Stomach smooth muscle (tissue), 2 donors: ENCODE measurements around the gene PDSS1.

ENCODE experiments used
- H3K27ac ChIP-seq: one replicate; pipeline ENCODE4 v1.7.0; 2013; ENCODE audit warnings: mild to moderate bottlenecking, low read length, inconsistent platforms
- H3K27me3 ChIP-seq, 2 donors: one replicate each; pipeline ENCODE4 v1.7.0; 2013; ENCODE audit warnings: low read length in 2 of 2; ENCODE audit not compliant: insufficient read depth in 2 of 2, control insufficient read depth in 1 of 2
- H3K36me3 ChIP-seq, 2 donors: one replicate each; pipeline ENCODE4 v1.7.0; 2013; ENCODE audit warnings: low read length in 2 of 2; ENCODE audit not compliant: control insufficient read depth in 2 of 2, insufficient read depth in 2 of 2
- H3K4me1 ChIP-seq: one replicate; pipeline ENCODE4 v1.7.0; 2013; ENCODE audit warnings: low read length; ENCODE audit not compliant: control insufficient read depth, insufficient read depth
- H3K4me3 ChIP-seq, 2 donors: one replicate each; pipeline ENCODE4 v1.7.0; 2013; ENCODE audit warnings: low read length in 2 of 2
- H3K9ac ChIP-seq, 2 donors: one replicate each; pipeline ENCODE4 v1.7.0; 2013; ENCODE audit warnings: low read length in 2 of 2, mild to moderate bottlenecking in 1 of 2
- H3K9me3 ChIP-seq, 2 donors: one replicate each; pipeline ENCODE4 v1.7.0; 2013; ENCODE audit warnings: low read length in 2 of 2; ENCODE audit not compliant: control insufficient read depth in 2 of 2
- donor health status: healthy.
- donor health status: Pancreatic carcinoma.

Gene PDSS1

GRCh38 chr10:26739071-26739631 lies 41.6 kb downstream of the PDSS1 start:
- H3K9me3 ChIP-seq = no peaks in the 10 kb centered on the region
- H3K27me3 ChIP-seq = no peaks in the 10 kb centered on the region
- no peak overlapping the region for H3K9ac ChIP-seq
- peaks cover 15 to 16% of the 10 kb centered on the region in 2 donors for H3K36me3 ChIP-seq
- H3K4me3 ChIP-seq = no peak overlapping the region
- H3K4me1 ChIP-seq = no peaks in the 10 kb centered on the region
- H3K27ac ChIP-seq = no peak overlapping the region

- Histone ChIP-seq H3K36me3 (peaks cover 6 to 7% of the 10 kb centered on the region in 2 donors), H3K27me3 (no peaks in the 10 kb centered on the region), H3K9me3 (no peaks in the 10 kb centered on the region), H3K9ac (no peak overlapping the region), H3K27ac (no peak overlapping the region), H3K4me3 (no peak overlapping the region), H3K4me1 (no peaks in the 10 kb centered on the region)
Observed at GRCh38 chr10:26741368-26741767, 43.9 kb downstream of the PDSS1 start.

- Histone ChIP-seq H3K27me3 (no peaks in the 10 kb centered on the region), H3K9me3 (no peaks in the 10 kb centered on the region), H3K4me3 (no peak overlapping the region), H3K9ac (no peak overlapping the region), H3K27ac (no peak overlapping the region), H3K4me1 (no peaks in the 10 kb centered on the region), H3K36me3 (peaks cover 4 to 5% of the 10 kb centered on the region in 2 donors)
Observed at GRCh38 chr10:26743091-26743490, 45.6 kb downstream of the PDSS1 start.

- no peaks in the 10 kb centered on the region for H3K27me3 ChIP-seq
- no peak overlapping the region for H3K9ac ChIP-seq
- H3K4me3 ChIP-seq = no peak overlapping the region
- H3K27ac ChIP-seq = no peak overlapping the region
- peaks cover 4 to 5% of the 10 kb centered on the region in 2 donors for H3K36me3 ChIP-seq
- no peaks in the 10 kb centered on the region for H3K4me1 ChIP-seq
- H3K9me3 ChIP-seq = no peaks in the 10 kb centered on the region
Observed at GRCh38 chr10:26743841-26744240, 46.3 kb downstream of the PDSS1 start.

GRCh38 chr10:26746061-26746460 lies 48.6 kb downstream of the PDSS1 start:
- H3K4me1 ChIP-seq = no peaks in the 10 kb centered on the region
- no peaks in the 10 kb centered on the region for H3K9me3 ChIP-seq
- no peak overlapping the region for H3K27ac ChIP-seq
- H3K9ac ChIP-seq = no peak overlapping the region
- no peaks in the 10 kb centered on the region for H3K27me3 ChIP-seq
- H3K36me3 ChIP-seq = peaks cover 3 to 4% of the 10 kb centered on the region in 2 donors
- no peak overlapping the region for H3K4me3 ChIP-seq

GRCh38 chr10:26755443-26755903 lies 58.0 kb downstream of the PDSS1 start:
- no peaks in the 10 kb centered on the region for H3K27me3 ChIP-seq
- H3K9ac ChIP-seq = no peak overlapping the region
- no peak overlapping the region for H3K4me3 ChIP-seq
- H3K36me3 ChIP-seq = peaks cover 2 to 15% of the 10 kb centered on the region in 2 donors
- no peaks in the 10 kb centered on the region for H3K4me1 ChIP-seq
- no peaks in the 10 kb centered on the region for H3K9me3 ChIP-seq
- H3K27ac ChIP-seq = no peak overlapping the region

GRCh38 chr10:26759008-26759407 lies 61.5 kb downstream of the PDSS1 start:
- Histone ChIP-seq H3K36me3 (peaks cover 2 to 15% of the 10 kb centered on the region in 2 donors), H3K9me3 (no peaks in the 10 kb centered on the region), H3K27ac (no peak overlapping the region), H3K4me3 (no peak overlapping the region), H3K27me3 (no peaks in the 10 kb centered on the region), H3K4me1 (no peaks in the 10 kb centered on the region), H3K9ac (no peak overlapping the region)

GRCh38 chr10:26765549-26765948 lies 68.0 kb downstream of the PDSS1 start:
- no peak overlapping the region for H3K4me3 ChIP-seq
- H3K36me3 ChIP-seq = peaks cover 0 to 8% of the 10 kb centered on the region in 2 donors
- H3K27me3 ChIP-seq = no peaks in the 10 kb centered on the region
- no peak overlapping the region for H3K27ac ChIP-seq
- H3K9ac ChIP-seq = no peak overlapping the region
- H3K4me1 ChIP-seq = no peaks in the 10 kb centered on the region
- no peaks in the 10 kb centered on the region for H3K9me3 ChIP-seq

GRCh38 chr10:26770069-26770468 lies 72.6 kb downstream of the PDSS1 start:
- no peaks in the 10 kb centered on the region for H3K27me3 ChIP-seq
- H3K9me3 ChIP-seq = no peaks in the 10 kb centered on the region
- H3K4me3 ChIP-seq = no peak overlapping the region
- no peaks in the 10 kb centered on the region for H3K4me1 ChIP-seq
- no peak overlapping the region for H3K27ac ChIP-seq
- H3K36me3 ChIP-seq = peaks cover 0 to 3% of the 10 kb centered on the region in 2 donors
- H3K9ac ChIP-seq = no peak overlapping the region

- H3K4me3 ChIP-seq = no peak overlapping the region
- no peak overlapping the region for H3K9ac ChIP-seq
- H3K36me3 ChIP-seq = peaks cover 0 to under 1% of the 10 kb centered on the region in 2 donors
- H3K4me1 ChIP-seq = no peaks in the 10 kb centered on the region
- no peaks in the 10 kb centered on the region for H3K27me3 ChIP-seq
- H3K27ac ChIP-seq = no peak overlapping the region
- no peaks in the 10 kb centered on the region for H3K9me3 ChIP-seq
Observed at GRCh38 chr10:26773633-26774032, 76.1 kb downstream of the PDSS1 start.

GRCh38 chr10:26776258-26776657 lies 78.8 kb downstream of the PDSS1 start:
- Histone ChIP-seq H3K27ac (no peak overlapping the region), H3K9me3 (no peaks in the 10 kb centered on the region), H3K4me3 (no peak overlapping the region), H3K9ac (no peak overlapping the region), H3K27me3 (no peaks in the 10 kb centered on the region), H3K36me3 (no peaks in the 10 kb centered on the region), H3K4me1 (peaks cover 9% of the 10 kb centered on the region)
